Measurements from ENCODE around the gene C22orf42. TPM values are rescaled to one million over a fixed set of nuclear protein-coding genes. Genes with fewer than 3 reads are reported as not detected.
A peak's percentile ranks its signal among the peaks of the same experiment; 100 is the strongest.
"Not testable (repeated sequence)": the region's sequence is repeated elsewhere in the genome, so short reads cannot be mapped to it uniquely, and the experiment has no call there.

The C22orf42 gene
- total and polyA plus RNA-seq, 8 donors: 0.31 to 9.2 (median 0.90) TPM; not detected in 2

- 9 to 23% methylated on average over 26 to 29 of the region's 29 CpGs for WGBS, 2 donors
- H3K36me3 ChIP-seq: no peaks in the 10 kb centered on the region
- H3K27ac ChIP-seq: no peak overlapping the region
- H3K4me1 ChIP-seq: no peaks in the 10 kb centered on the region
- H3K9me3 ChIP-seq: no peaks in the 10 kb centered on the region
- intact Hi-C loops (cut with DNase I): no loop called here
- peak in 5 of 6 donors; percentile 48 to 81 (median 59) for DNase-seq
- peak; percentile 60 to 84 (median 82) for ATAC-seq
- no peak for FAIRE-seq
- peak overlapping the region in 2 of 4 donors; percentile 11 to 30 for H3K4me3 ChIP-seq
- H3K27me3 ChIP-seq: peaks cover 0 to 6% (median 0%) of the 10 kb centered on the region in 4 donors
- peak; percentile 18 to 49 (median 36) for TF ChIP-seq CTCF (IDR thresholded peaks at IDR 0.05)
Measured at GRCh38 chr22:32202539-32203180, 43.6 kb upstream of the C22orf42 start.

- Histone ChIP-seq H3K27me3 (peaks cover 0 to 6% (median 0%) of the 10 kb centered on the region in 4 donors), H3K36me3 (no peaks in the 10 kb centered on the region), H3K27ac (no peak overlapping the region), H3K4me1 (no peaks in the 10 kb centered on the region), H3K9me3 (no peaks in the 10 kb centered on the region), H3K4me3 (no peak overlapping the region)
- WGBS, 2 donors: 14 to 15% methylated on average over 4 of the region's 4 CpGs
- ATAC-seq (no peak), FAIRE-seq (no peak), DNase-seq (no peak)
- intact Hi-C loops (cut with DNase I): no loop called here
- TF ChIP-seq CTCF (IDR thresholded peaks at IDR 0.05): no peak
Measured at GRCh38 chr22:32202161-32202538, 43.0 kb upstream of the C22orf42 start.

- 81 to 94% methylated on average over 10 of the region's 10 CpGs for WGBS, 2 donors
- DNase-seq: no peak
- intact Hi-C loops (cut with DNase I): no loop called here
- Histone ChIP-seq H3K4me1 (no peaks in the 10 kb centered on the region), H3K4me3 (no peak overlapping the region), H3K27ac (no peak overlapping the region), H3K9me3 (no peaks in the 10 kb centered on the region), H3K36me3 (no peaks in the 10 kb centered on the region), H3K27me3 (peaks cover 0 to 6% (median 0%) of the 10 kb centered on the region in 4 donors)
- no peak for ATAC-seq
- no peak for TF ChIP-seq CTCF (IDR thresholded peaks at IDR 0.05)
- FAIRE-seq: no peak
Measured at GRCh38 chr22:32200752-32201151, 41.6 kb upstream of the C22orf42 start.

GRCh38 chr22:32199961-32200360 is 40.9 kb upstream of the C22orf42 start:
- H3K4me1 ChIP-seq: no peaks in the 10 kb centered on the region
- DNase-seq (no peak), FAIRE-seq (no peak), ATAC-seq (no peak)
- TF ChIP-seq CTCF (IDR thresholded peaks at IDR 0.05): no peak
- no peaks in the 10 kb centered on the region for H3K9me3 ChIP-seq
- WGBS, 2 donors: 71 to 82% methylated on average over 6 to 7 of the region's 7 CpGs
- H3K4me3 ChIP-seq: no peak overlapping the region
- H3K27me3 ChIP-seq: peaks cover 0 to 6% (median 0%) of the 10 kb centered on the region in 4 donors
- H3K27ac ChIP-seq: no peak overlapping the region
- intact Hi-C loops (cut with DNase I): no loop called here
- H3K36me3 ChIP-seq: no peaks in the 10 kb centered on the region

GRCh38 chr22:32199341-32199740 is 40.2 kb upstream of the C22orf42 start:
- Histone ChIP-seq H3K4me3 (no peak overlapping the region), H3K27me3 (peaks cover 0 to 6% (median 0%) of the 10 kb centered on the region in 4 donors), H3K27ac (no peak overlapping the region), H3K4me1 (no peaks in the 10 kb centered on the region), H3K9me3 (no peaks in the 10 kb centered on the region), H3K36me3 (no peaks in the 10 kb centered on the region)
- intact Hi-C loops (cut with DNase I): no loop called here
- TF ChIP-seq CTCF (IDR thresholded peaks at IDR 0.05): no peak
- ATAC-seq (peak in 2 of 4 donors; percentile 48 to 56), DNase-seq (peak in 1 of 6 donors; percentile 50), FAIRE-seq (no peak)
- 52 to 55% methylated on average over 6 of the region's 6 CpGs for WGBS, 2 donors

GRCh38 chr22:32197553-32198226 is 38.6 kb upstream of the C22orf42 start:
- H3K27me3 ChIP-seq; ATAC-seq; FAIRE-seq; H3K27ac ChIP-seq; H3K9me3 ChIP-seq; H3K4me3 ChIP-seq; DNase-seq; H3K4me1 ChIP-seq; intact Hi-C loops (cut with DNase I); H3K36me3 ChIP-seq: not testable (repeated sequence)
- 78 to 90% methylated on average over 5 of the region's 5 CpGs for WGBS, 2 donors

GRCh38 chr22:32195900-32196299 is 36.8 kb upstream of the C22orf42 start:
- H3K4me3 ChIP-seq; H3K36me3 ChIP-seq; DNase-seq; H3K9me3 ChIP-seq; H3K27ac ChIP-seq; ATAC-seq; FAIRE-seq; intact Hi-C loops (cut with DNase I); H3K27me3 ChIP-seq; H3K4me1 ChIP-seq: not testable (repeated sequence)
- 54 to 62% methylated on average over 3 of the region's 3 CpGs for WGBS, 2 donors

Measured in pancreas (tissue), 10 donors.